ENCODE data around the gene RXRG. TPM values are rescaled to one million over a fixed set of nuclear protein-coding genes. Genes with fewer than 3 reads are reported as not detected.
"Not testable (repeated sequence)": the region's sequence is repeated elsewhere in the genome, so short reads cannot be mapped to it uniquely, and the experiment has no call there.

RXRG gene
- total and polyA plus RNA-seq, 2 experiments from 2014 or later = 0.07 to 1.5 TPM

DNA sequence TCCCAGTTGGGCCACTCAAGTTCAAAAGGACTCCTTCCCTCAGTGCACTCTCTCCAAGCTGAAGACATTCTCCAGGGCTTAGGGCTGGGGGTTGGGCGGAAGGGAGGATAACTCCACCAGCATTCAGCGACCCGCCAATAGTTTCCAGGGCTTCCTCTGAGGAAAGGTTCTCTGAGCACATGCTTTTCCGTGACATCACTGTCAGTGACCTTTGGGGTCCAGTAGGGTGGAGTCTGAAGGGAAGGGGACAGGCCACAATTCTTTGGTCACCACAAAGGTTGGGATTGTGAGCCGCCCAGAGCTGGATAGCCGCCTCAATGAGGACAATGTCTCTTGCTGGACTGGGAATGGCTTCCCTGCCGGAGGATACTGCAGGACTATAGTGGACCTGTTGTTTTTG lies 22.8 kb upstream of the RXRG start:
- no peak for TF ChIP-seq EZH2 (IDR thresholded peaks at IDR 0.05; ENCODE audit: borderline replicate concordance)
- DNase-seq (ENCODE audit: low spot score) = no peak

DNA sequence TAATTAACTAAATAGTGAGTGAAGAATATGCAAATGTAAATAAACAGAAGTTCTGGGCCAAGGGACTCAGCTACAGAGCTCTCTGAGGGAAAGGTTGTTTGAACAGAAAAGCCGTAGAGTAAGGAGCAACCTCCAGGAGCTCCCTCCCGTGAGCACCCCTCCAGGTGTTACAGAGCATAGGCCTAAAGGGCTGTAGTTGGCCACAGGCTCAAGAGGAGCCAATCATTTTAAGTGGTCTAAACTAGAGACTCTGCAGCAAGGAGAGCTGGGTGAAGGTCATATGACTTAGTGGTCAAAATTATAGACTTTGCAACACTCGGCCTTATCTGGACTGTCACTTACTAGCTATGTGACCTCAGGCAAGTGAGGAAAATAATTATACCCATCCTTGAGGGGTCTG lies 19.1 kb upstream of the RXRG start:
- H3K79me2 ChIP-seq = no peaks in the 10 kb centered on the region
- no peaks in the 10 kb centered on the region for H3K9me3 ChIP-seq (ENCODE audit: low read depth)
- H3K4me2 ChIP-seq = no peak overlapping the region
- H3K9me2 ChIP-seq (replicated peaks; ENCODE audit: insufficient read depth) = no peaks in the 10 kb centered on the region
- 56% methylated on average over 3 of the region's 3 CpGs for WGBS (ENCODE audit: low lambda C conversion rate, missing lambda C conversion rate)
- no peaks in the 10 kb centered on the region for H3K36me3 ChIP-seq (replicated peaks; ENCODE audit: insufficient read depth, low read depth)
- H3K4me1 ChIP-seq (ENCODE audit: insufficient read depth) = no peaks in the 10 kb centered on the region
- DNase-seq (ENCODE audit: low spot score) = no peak
- H3K27me3 ChIP-seq = no peaks in the 10 kb centered on the region
- H3K4me3 ChIP-seq = no peak overlapping the region
- H3K27ac ChIP-seq = no peak overlapping the region
- no peaks in the 10 kb centered on the region for H4K20me1 ChIP-seq (ENCODE audit: insufficient read depth, poor library complexity, severe bottlenecking)
- H2AFZ ChIP-seq = no peak overlapping the region
- TF ChIP-seq EZH2phosphoT487 (IDR thresholded peaks at IDR 0.05; ENCODE audit: low read depth, severe bottlenecking, unreplicated experiment) (no peak), EZH2 (IDR thresholded peaks at IDR 0.05; ENCODE audit: borderline replicate concordance) (no peak)
- TF ChIP-seq, protein P1, sequence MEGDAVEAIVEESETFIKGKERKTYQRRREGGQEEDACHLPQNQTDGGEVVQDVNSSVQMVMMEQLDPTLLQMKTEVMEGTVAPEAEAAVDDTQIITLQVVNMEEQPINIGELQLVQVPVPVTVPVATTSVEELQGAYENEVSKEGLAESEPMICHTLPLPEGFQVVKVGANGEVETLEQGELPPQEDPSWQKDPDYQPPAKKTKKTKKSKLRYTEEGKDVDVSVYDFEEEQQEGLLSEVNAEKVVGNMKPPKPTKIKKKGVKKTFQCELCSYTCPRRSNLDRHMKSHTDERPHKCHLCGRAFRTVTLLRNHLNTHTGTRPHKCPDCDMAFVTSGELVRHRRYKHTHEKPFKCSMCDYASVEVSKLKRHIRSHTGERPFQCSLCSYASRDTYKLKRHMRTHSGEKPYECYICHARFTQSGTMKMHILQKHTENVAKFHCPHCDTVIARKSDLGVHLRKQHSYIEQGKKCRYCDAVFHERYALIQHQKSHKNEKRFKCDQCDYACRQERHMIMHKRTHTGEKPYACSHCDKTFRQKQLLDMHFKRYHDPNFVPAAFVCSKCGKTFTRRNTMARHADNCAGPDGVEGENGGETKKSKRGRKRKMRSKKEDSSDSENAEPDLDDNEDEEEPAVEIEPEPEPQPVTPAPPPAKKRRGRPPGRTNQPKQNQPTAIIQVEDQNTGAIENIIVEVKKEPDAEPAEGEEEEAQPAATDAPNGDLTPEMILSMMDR (IDR thresholded peaks at IDR 0.05; ENCODE audit: poor library complexity) = no peak

More for the DNA sequence above, 22.8 kb upstream of the RXRG start:
- H3K4me2 ChIP-seq = no peak overlapping the region
- no peaks in the 10 kb centered on the region for H3K36me3 ChIP-seq (replicated peaks; ENCODE audit: insufficient read depth, low read depth)
- no peaks in the 10 kb centered on the region for H3K27me3 ChIP-seq
- no peaks in the 10 kb centered on the region for H3K4me1 ChIP-seq (ENCODE audit: insufficient read depth)
- no peak overlapping the region for H3K27ac ChIP-seq
- H4K20me1 ChIP-seq (ENCODE audit: insufficient read depth, poor library complexity, severe bottlenecking) = no peaks in the 10 kb centered on the region
- H3K9me3 ChIP-seq (ENCODE audit: low read depth) = no peaks in the 10 kb centered on the region
- 87% methylated on average over 7 of the region's 7 CpGs for WGBS (ENCODE audit: low lambda C conversion rate, missing lambda C conversion rate)
- H3K79me2 ChIP-seq = no peaks in the 10 kb centered on the region
- no peak overlapping the region for H3K4me3 ChIP-seq
- H2AFZ ChIP-seq = no peak overlapping the region
- no peaks in the 10 kb centered on the region for H3K9me2 ChIP-seq (replicated peaks; ENCODE audit: insufficient read depth)

DNA sequence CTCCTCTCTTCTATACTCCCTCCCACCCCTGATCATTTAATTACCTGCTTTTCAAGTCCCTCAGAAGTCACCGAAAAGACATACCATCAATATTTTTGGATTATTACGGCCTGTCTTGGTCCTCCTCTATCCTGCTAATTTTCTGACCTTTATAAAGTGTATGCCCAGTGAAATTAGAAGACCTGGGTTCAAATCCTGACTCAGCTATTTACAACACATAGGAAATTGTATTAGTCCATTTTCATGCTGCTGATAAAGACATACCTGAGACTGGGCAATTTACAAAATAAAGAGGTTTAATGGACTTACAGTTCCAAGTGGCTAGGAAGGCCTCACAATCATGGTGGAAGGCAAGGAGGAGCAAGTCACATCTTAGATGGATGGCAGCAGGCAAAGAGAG lies 14.8 kb upstream of the RXRG start:
- H3K9me3 ChIP-seq (ENCODE audit: low read depth); H3K4me1 ChIP-seq (ENCODE audit: insufficient read depth); H3K9me2 ChIP-seq (replicated peaks; ENCODE audit: insufficient read depth); H3K4me3 ChIP-seq; H3K79me2 ChIP-seq; H3K36me3 ChIP-seq (replicated peaks; ENCODE audit: insufficient read depth, low read depth); H3K27me3 ChIP-seq; H4K20me1 ChIP-seq (ENCODE audit: insufficient read depth, poor library complexity, severe bottlenecking); H3K4me2 ChIP-seq; DNase-seq (ENCODE audit: low spot score); H3K27ac ChIP-seq; H2AFZ ChIP-seq: not testable (repeated sequence)
- WGBS (ENCODE audit: low lambda C conversion rate, missing lambda C conversion rate) = 91% methylated on average over 2 of the region's 2 CpGs

DNA sequence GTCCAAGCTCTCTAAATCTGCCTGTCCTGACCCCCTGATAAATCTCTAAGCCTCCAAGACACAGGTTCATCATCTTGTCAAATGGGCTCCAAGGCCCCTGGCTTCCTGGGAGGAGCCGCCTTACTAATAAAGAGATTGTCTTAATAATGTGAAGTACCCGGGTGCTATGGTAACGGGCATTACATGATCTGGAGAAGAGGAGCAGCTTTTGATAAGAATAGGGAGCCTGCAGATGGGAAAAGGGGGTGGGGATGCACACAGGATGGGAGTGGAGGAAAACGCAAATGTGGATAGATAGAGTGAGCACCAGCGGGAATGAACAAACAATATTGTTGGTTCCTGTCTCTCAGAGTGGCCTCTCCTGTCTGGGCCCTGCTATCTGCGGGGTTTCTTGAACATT lies 11.9 kb upstream of the RXRG start:
- WGBS (ENCODE audit: low lambda C conversion rate, missing lambda C conversion rate) = 62% methylated on average over 6 of the region's 6 CpGs
- no peak overlapping the region for H3K4me3 ChIP-seq
- no peaks in the 10 kb centered on the region for H3K36me3 ChIP-seq (replicated peaks; ENCODE audit: insufficient read depth, low read depth)
- no peak overlapping the region for H2AFZ ChIP-seq
- no peaks in the 10 kb centered on the region for H3K9me2 ChIP-seq (replicated peaks; ENCODE audit: insufficient read depth)
- no peak for TF ChIP-seq EZH2phosphoT487 (IDR thresholded peaks at IDR 0.05; ENCODE audit: low read depth, severe bottlenecking, unreplicated experiment)
- TF ChIP-seq, protein P1 (IDR thresholded peaks at IDR 0.05; ENCODE audit: poor library complexity) = no peak
- H3K27me3 ChIP-seq = no peaks in the 10 kb centered on the region
- H3K27ac ChIP-seq = no peak overlapping the region
- H3K4me2 ChIP-seq = no peak overlapping the region
- H3K4me1 ChIP-seq (ENCODE audit: insufficient read depth) = no peaks in the 10 kb centered on the region
- no peaks in the 10 kb centered on the region for H3K9me3 ChIP-seq (ENCODE audit: low read depth)
- no peaks in the 10 kb centered on the region for H3K79me2 ChIP-seq
- H4K20me1 ChIP-seq (ENCODE audit: insufficient read depth, poor library complexity, severe bottlenecking) = no peaks in the 10 kb centered on the region
- no peak for DNase-seq (ENCODE audit: low spot score)

DNA sequence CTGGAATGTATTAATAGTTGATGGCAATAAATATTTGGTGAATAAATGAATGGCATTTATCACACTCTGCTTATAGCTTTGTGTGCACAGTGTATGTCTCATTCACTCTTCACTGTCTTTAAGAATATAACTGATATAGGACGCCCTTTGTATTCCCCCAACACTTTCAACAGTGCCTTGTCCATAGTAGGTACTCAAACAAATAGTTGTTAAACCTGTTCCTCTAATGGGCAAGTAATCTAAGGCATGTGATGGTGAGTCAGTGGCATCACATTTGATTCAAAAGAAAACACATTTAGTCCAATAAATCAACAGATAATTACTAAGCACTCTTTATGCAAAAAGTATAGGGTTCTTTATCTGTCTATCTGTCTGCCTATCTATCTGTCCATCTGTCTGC lies 11.2 kb upstream of the RXRG start:
- Histone ChIP-seq H3K9me3 (ENCODE audit: low read depth) (no peaks in the 10 kb centered on the region), H3K36me3 (replicated peaks; ENCODE audit: insufficient read depth, low read depth) (no peaks in the 10 kb centered on the region), H2AFZ (no peak overlapping the region), H3K9me2 (replicated peaks; ENCODE audit: insufficient read depth) (no peaks in the 10 kb centered on the region), H3K27ac (no peak overlapping the region), H3K4me1 (ENCODE audit: insufficient read depth) (no peaks in the 10 kb centered on the region), H3K4me3 (no peak overlapping the region), H4K20me1 (ENCODE audit: insufficient read depth, poor library complexity, severe bottlenecking) (no peaks in the 10 kb centered on the region), H3K4me2 (no peak overlapping the region), H3K27me3 (no peaks in the 10 kb centered on the region), H3K79me2 (no peaks in the 10 kb centered on the region)
- DNase-seq (ENCODE audit: low spot score) = peak; percentile 20
- 44% methylated on average over 1 of the region's 1 CpG for WGBS (ENCODE audit: low lambda C conversion rate, missing lambda C conversion rate)
- TF ChIP-seq EZH2 (IDR thresholded peaks at IDR 0.05; ENCODE audit: borderline replicate concordance) (no peak), EZH2phosphoT487 (IDR thresholded peaks at IDR 0.05; ENCODE audit: low read depth, severe bottlenecking, unreplicated experiment) (no peak)
- TF ChIP-seq, protein P1 (IDR thresholded peaks at IDR 0.05; ENCODE audit: poor library complexity) = no peak

Data from hepatocyte (in vitro differentiated cells).